ENCODE results near the gene ZBTB9. TPM values are rescaled to one million over a fixed set of nuclear protein-coding genes. Genes with fewer than 3 reads are reported as not detected.
A peak's percentile ranks its signal among the peaks of the same experiment; 100 is the strongest.

The ZBTB9 gene, protein sequence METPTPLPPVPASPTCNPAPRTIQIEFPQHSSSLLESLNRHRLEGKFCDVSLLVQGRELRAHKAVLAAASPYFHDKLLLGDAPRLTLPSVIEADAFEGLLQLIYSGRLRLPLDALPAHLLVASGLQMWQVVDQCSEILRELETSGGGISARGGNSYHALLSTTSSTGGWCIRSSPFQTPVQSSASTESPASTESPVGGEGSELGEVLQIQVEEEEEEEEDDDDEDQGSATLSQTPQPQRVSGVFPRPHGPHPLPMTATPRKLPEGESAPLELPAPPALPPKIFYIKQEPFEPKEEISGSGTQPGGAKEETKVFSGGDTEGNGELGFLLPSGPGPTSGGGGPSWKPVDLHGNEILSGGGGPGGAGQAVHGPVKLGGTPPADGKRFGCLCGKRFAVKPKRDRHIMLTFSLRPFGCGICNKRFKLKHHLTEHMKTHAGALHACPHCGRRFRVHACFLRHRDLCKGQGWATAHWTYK
- 1 to 10 TPM in 2 of 4 donors, under 1 TPM in 1, not detected in 1; 0.70 to 5.0 (median 2.6) TPM for total RNA-seq

- H3K9me3 ChIP-seq = no peaks in the 10 kb centered on the region
- peak; percentile 79 to 88 for TF ChIP-seq POLR2A (IDR thresholded peaks at IDR 0.05)
- TF ChIP-seq, protein P1, sequence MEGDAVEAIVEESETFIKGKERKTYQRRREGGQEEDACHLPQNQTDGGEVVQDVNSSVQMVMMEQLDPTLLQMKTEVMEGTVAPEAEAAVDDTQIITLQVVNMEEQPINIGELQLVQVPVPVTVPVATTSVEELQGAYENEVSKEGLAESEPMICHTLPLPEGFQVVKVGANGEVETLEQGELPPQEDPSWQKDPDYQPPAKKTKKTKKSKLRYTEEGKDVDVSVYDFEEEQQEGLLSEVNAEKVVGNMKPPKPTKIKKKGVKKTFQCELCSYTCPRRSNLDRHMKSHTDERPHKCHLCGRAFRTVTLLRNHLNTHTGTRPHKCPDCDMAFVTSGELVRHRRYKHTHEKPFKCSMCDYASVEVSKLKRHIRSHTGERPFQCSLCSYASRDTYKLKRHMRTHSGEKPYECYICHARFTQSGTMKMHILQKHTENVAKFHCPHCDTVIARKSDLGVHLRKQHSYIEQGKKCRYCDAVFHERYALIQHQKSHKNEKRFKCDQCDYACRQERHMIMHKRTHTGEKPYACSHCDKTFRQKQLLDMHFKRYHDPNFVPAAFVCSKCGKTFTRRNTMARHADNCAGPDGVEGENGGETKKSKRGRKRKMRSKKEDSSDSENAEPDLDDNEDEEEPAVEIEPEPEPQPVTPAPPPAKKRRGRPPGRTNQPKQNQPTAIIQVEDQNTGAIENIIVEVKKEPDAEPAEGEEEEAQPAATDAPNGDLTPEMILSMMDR (IDR thresholded peaks at IDR 0.05) = peak in 1 of 6 experiments; percentile 5
- no peaks in the 10 kb centered on the region for H3K36me3 ChIP-seq
- H3K4me3 ChIP-seq = peak within 1 kb of the TSS; percentile 62 to 91 (median 76)
- peak within 1 kb of the TSS; percentile 63 to 83 (median 78) for H3K27ac ChIP-seq
- DNase-seq = peak; percentile 97 to 99 (median 98)
- H3K27me3 ChIP-seq = no peaks in the 10 kb centered on the region
- H3K4me1 ChIP-seq = peaks cover 0 to 21% (median 7%) of the 10 kb centered on the region in 4 donors
These were observed at the start of gene ZBTB9 for GRCh38 chr6:33454009-33454946. ZBTB9 (plus strand) TSS chr6:33454576; CDS start chr6:33455101, 525 bp downstream.

GRCh38 chr6:33404884-33405283, 49.5 kb upstream of the ZBTB9 start:
- Histone ChIP-seq H3K27ac (no peak overlapping the region), H3K27me3 (no peaks in the 10 kb centered on the region), H3K36me3 (no peaks in the 10 kb centered on the region), H3K4me3 (no peak overlapping the region), H3K9me3 (no peaks in the 10 kb centered on the region), H3K4me1 (no peaks in the 10 kb centered on the region)
- peak in 1 of 3 donors; percentile 19 for DNase-seq
- TF ChIP-seq, protein P1 (IDR thresholded peaks at IDR 0.05) = no peak
- TF ChIP-seq POLR2A (IDR thresholded peaks at IDR 0.05) = no peak

DNA sequence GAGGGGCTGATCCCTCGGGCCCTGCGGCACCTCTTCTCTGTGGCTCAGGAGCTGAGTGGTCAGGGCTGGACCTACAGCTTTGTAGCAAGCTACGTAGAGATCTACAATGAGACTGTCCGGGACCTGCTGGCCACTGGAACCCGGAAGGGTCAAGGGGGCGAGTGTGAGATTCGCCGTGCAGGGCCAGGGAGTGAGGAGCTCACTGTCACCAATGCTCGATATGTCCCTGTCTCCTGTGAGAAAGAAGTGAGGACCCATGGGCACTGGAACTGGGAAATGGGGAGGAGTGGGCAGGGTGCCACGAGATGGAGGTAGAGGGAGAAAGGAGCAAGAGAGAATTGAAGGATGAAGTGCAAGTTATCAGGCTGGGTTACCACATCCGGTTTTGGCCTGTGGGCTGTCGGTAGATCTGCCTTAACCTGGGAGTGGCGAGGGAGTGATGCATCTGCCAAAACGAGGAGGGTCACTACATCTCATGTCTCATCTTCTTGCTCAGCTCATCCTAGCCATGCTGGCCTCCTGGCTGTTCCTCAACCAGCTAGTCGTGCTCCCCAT, 48.9 kb upstream of the ZBTB9 start:
- no peak for DNase-seq

DNA sequence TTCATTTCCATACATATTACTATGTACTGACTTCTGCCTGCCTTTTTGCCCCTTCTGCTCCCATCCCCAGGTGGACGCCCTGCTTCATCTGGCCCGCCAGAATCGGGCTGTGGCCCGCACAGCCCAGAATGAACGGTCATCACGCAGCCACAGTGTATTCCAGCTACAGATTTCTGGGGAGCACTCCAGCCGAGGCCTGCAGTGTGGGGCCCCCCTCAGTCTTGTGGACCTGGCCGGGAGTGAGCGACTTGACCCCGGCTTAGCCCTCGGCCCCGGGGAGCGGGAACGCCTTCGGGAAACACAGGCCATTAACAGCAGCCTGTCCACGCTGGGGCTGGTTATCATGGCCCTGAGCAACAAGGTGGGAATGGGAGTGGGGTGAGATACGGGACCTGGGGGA, 48.2 kb upstream of the ZBTB9 start:
- no peaks in the 10 kb centered on the region for H3K36me3 ChIP-seq
- H3K4me1 ChIP-seq = no peaks in the 10 kb centered on the region
- no peak overlapping the region for H3K27ac ChIP-seq
- H3K4me3 ChIP-seq = no peak overlapping the region
- DNase-seq = no peak
- TF ChIP-seq, protein P1 (IDR thresholded peaks at IDR 0.05) = no peak
- H3K9me3 ChIP-seq = no peaks in the 10 kb centered on the region
- H3K27me3 ChIP-seq = no peaks in the 10 kb centered on the region

More for the DNA sequence above, 48.9 kb upstream of the ZBTB9 start:
- H3K9me3 ChIP-seq = no peaks in the 10 kb centered on the region
- no peak overlapping the region for H3K27ac ChIP-seq
- no peak overlapping the region for H3K4me3 ChIP-seq
- TF ChIP-seq, protein P1 (IDR thresholded peaks at IDR 0.05) = no peak
- TF ChIP-seq POLR2A (IDR thresholded peaks at IDR 0.05) = no peak
- no peaks in the 10 kb centered on the region for H3K4me1 ChIP-seq
- H3K27me3 ChIP-seq = no peaks in the 10 kb centered on the region
- no peaks in the 10 kb centered on the region for H3K36me3 ChIP-seq

GRCh38 chr6:33407132-33407718, 47.2 kb upstream of the ZBTB9 start:
- TF ChIP-seq, protein P1 (IDR thresholded peaks at IDR 0.05) = peak in 3 of 6 experiments; percentile 35 to 38 (median 36)
- TF ChIP-seq POLR2A (IDR thresholded peaks at IDR 0.05) = no peak
- Histone ChIP-seq H3K4me3 (no peak overlapping the region), H3K9me3 (no peaks in the 10 kb centered on the region), H3K4me1 (peaks cover 0 to 7% (median 5%) of the 10 kb centered on the region in 4 donors), H3K27ac (no peak overlapping the region), H3K36me3 (no peaks in the 10 kb centered on the region), H3K27me3 (no peaks in the 10 kb centered on the region)
- DNase-seq = peak in 1 of 3 donors; percentile 2
